AG04449 (cell line): ENCODE data around the gene KLK10.
"Not testable (repeated sequence)": the region's sequence is repeated elsewhere in the genome, so short reads cannot be mapped to it uniquely, and the experiment has no call there.

Experiments
- CTCF ChIA-PET: fragments of 350-600 bp; formaldehyde crosslinking; extraction: SDS; loops from one replicate; lab custom pipeline; 2021; ENCODE audit warnings: antibody characterized with exemption; lab: Yijun Ruan, JAX
- POLR2A ChIA-PET: fragments of 400-600, 350-600 bp; formaldehyde crosslinking; extraction: SDS; loops from one replicate; lab custom pipeline; 2020; ENCODE audit warnings: antibody characterized with exemption, inconsistent platforms; lab: Yijun Ruan, JAX
- DNase-seq: peaks from one replicate; pipeline ENCODE4 v3.0.0-alpha.2; 2010; ENCODE audit warnings: low read depth, low spot score
- H3K4me3 ChIP-seq: 2 replicates; pipeline ENCODE4 v1.5.1; 2011; ENCODE audit warnings: low read depth, mild to moderate bottlenecking, control low read depth, low read length
- TF ChIP-seq, protein P1 (sequence below): IDR thresholded peaks from one replicate; pipeline ENCODE4 v1.5.1; 2011; ENCODE audit warnings: mild to moderate bottlenecking, moderate library complexity, low read length, control low read depth, inconsistent platforms; ENCODE audit not compliant: insufficient read depth; ENCODE audit errors: missing control alignments

Gene KLK10

GRCh38 chr19:50979758-50980157 is 39.8 kb downstream of the KLK10 start:
- ChIA-PET POLR2A (no interaction called here), CTCF (no interaction called here)

DNA sequence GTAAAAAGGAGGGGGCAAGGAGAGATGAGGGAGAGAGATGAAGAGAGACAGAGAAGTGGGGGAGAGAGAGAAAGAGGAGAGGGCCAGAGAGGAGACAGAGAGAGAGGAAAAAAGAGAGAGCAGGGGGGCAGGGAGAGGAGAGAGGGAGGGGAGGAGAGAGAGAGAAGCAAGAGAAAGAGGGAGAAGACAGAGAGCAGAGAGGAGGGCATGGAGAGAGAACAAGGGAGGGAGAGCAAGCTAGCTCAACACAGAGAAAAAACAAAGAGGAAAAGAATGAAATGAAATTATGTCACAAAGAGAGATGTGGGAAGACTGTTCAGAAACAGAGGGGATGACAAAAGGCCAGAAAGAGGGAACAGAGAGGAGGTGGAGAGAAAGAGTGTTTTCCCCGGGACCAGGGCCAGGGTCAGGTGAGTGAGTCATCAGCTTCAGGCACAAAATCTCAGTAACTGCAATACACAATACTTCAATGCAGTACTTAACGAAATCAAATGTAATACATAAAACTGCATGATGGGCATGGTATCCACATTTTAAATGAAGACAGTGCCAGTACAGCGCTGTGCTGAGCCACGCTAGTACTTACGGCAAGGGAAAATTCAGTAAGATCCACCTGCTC is 40.6 kb downstream of the KLK10 start:
- ChIA-PET CTCF (no interaction called here), POLR2A (no interaction called here)
- H3K4me3 ChIP-seq, result no peak overlapping the region
- TF ChIP-seq, protein P1, sequence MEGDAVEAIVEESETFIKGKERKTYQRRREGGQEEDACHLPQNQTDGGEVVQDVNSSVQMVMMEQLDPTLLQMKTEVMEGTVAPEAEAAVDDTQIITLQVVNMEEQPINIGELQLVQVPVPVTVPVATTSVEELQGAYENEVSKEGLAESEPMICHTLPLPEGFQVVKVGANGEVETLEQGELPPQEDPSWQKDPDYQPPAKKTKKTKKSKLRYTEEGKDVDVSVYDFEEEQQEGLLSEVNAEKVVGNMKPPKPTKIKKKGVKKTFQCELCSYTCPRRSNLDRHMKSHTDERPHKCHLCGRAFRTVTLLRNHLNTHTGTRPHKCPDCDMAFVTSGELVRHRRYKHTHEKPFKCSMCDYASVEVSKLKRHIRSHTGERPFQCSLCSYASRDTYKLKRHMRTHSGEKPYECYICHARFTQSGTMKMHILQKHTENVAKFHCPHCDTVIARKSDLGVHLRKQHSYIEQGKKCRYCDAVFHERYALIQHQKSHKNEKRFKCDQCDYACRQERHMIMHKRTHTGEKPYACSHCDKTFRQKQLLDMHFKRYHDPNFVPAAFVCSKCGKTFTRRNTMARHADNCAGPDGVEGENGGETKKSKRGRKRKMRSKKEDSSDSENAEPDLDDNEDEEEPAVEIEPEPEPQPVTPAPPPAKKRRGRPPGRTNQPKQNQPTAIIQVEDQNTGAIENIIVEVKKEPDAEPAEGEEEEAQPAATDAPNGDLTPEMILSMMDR, result no peak
- no peak for DNase-seq

More at GRCh38 chr19:50979758-50980157, 39.8 kb downstream of the KLK10 start:
- TF ChIP-seq, protein P1, result no peak
- no peak for DNase-seq
- H3K4me3 ChIP-seq, result no peak overlapping the region

GRCh38 chr19:50977626-50978025 is 41.9 kb downstream of the KLK10 start:
- TF ChIP-seq, protein P1, result no peak
- H3K4me3 ChIP-seq, result no peak overlapping the region
- CTCF ChIA-PET, result no interaction called here
- no peak for DNase-seq
- POLR2A ChIA-PET, result no interaction called here

DNA sequence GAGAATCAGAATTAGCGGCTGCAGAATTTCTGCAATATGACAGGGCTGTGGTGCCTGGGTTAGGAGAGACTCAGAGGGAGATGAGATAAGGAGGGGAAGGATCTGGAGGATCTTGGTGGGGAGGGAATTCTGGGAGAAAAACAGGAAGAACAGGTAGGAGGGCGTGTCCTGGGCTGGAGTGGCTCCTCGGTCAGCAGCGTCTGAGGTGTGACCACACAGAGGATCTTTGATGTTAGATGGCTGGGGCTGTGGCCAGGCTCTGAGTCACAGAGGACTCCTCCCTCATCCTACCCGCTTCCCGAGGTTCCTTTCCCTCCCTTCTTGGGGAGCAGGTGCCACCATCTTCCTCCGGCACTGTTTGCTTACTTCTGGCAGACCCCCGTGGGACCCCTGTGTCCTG is 43.7 kb downstream of the KLK10 start:
- ChIA-PET POLR2A (no interaction called here), CTCF (no interaction called here)
- H3K4me3 ChIP-seq, result no peak overlapping the region
- DNase-seq, result no peak
- TF ChIP-seq, protein P1, result no peak

DNA sequence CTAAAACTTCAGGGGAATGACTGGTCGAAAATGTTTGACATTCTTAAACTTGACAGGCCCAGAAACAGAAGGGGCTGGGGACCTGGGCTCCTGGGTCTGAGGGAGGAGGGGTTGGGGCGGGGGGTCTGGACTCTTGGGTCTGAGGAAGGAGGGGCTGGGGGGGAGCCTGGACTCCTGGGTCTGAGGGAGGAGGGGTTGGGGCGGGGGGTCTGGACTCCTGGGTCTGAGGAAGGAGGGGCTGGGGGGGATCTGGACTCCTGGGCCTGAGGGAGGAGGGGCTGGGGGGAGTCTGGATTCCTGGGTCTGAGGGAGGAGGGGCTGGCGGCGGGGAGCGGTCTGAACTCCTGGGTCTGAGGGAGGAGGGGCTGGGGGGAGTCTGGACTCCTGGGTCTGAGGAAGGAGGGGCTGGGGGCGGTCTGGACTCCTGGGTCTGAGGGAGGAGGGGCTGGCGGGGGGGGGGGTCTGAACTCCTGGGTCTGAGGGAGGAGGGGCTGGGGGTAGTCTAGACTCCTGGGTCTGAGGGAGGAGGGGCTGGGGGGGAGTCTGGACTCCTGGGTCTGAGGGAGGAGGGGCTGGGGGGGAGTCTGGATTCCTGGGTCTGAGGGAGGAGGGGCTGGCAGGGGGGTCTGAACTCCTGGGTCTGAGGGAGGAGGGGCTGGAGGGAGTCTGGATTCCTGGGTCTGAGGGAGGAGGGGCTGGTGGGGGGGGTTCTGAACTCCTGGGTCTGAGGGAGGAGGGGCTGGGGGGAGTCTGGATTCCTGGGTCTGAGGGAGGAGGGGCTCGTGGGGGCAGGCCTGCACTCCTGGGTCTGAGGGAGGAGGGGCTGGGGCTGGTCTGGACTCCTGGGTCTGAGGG is 44.6 kb downstream of the KLK10 start:
- POLR2A ChIA-PET, result no interaction called here
- TF ChIP-seq, protein P1, result no peak
- no peak overlapping the region for H3K4me3 ChIP-seq
- no peak for DNase-seq
- CTCF ChIA-PET, result no interaction called here

DNA sequence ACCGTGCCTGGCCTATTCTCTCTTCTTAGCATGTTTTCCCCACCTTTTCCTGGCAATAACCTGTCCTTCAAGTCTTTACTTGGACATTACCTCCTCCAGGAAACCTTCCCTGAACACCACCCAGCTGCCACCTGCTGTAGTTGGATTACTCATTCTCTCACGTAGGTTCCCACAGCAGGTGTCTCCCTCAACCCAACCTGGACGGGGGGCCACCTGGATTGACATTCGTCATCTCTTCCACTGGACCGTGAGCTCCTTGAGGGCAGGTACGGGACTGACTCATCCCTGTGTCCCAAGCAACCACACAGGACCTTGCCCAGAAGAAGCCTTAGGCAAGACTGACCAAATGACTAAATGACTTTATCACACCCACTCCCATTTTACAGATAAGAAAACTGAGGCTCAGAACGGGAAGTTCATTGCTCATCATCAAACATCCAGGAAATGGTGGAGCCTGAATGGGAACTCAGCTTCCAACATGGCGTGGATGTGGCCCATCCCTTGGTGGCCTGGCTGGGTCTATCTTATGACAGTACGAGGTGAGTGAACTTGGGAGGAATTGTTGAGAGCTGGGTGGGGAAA is 46.6 kb downstream of the KLK10 start:
- POLR2A ChIA-PET, result no interaction called here
- CTCF ChIA-PET, result no interaction called here
- DNase-seq, result no peak
- TF ChIP-seq, protein P1, result no peak
- H3K4me3 ChIP-seq, result no peak overlapping the region

DNA sequence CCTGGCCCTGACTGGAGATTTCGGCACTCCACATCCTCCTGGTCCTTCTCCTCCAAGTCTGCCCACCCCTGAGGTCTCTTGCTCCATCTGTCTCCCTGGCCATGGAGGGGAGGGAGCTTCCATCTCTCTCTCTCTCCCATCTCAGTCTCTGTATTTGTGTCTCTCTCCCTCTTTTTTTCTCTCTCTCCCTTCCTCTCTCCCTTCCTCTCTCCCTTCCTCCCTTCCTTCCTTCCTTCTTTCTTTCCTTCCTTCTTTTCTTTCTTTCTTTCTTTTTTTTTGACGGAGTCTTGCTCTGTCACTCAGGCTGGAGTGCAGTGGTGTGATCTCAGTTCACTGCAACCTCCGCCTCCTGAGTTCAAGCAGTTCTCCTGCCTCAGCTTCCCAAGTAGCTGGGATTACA is 49.7 kb downstream of the KLK10 start:
- POLR2A ChIA-PET, result not testable (repeated sequence)

More for the DNA sequence above, 49.7 kb downstream of the KLK10 start:
- H3K4me3 ChIP-seq, CTCF ChIA-PET, DNase-seq: not testable (repeated sequence)
